K562 (cell line): Measurements from ENCODE around the gene SERP1. TPM values are rescaled to one million over a fixed set of nuclear protein-coding genes. Genes with fewer than 3 reads are reported as not detected.
A peak's percentile ranks its signal among the peaks of the same experiment; 100 is the strongest.

ENCODE experiments used
- ATAC-seq: fragments of 200-7000 bp; cut with Tn5 transposase; 3 replicates; pipeline ENCODE4 v1.9.1; 2020; ENCODE audit warnings: moderate library complexity
- BruUV-seq: library from RNA; stranded (reverse); fragments of 400-500 nt; replicated peaks from 2 replicates; lab custom pipeline; 2021; lab: Mats Ljungman, UMichigan
- CTCF ChIA-PET: fragments of 300-600 bp; formaldehyde crosslinking; extraction: SDS; loops from one replicate; lab custom pipeline; 2021; ENCODE audit warnings: low intra/inter-chr PET ratio; lab: Yijun Ruan, JAX
- POLR2A ChIA-PET: fragments of 300-600, 350-650 bp; sonication (Branson Sonifier 250); formaldehyde crosslinking; extraction: SDS; loops from one replicate; lab custom pipeline; 2021; ENCODE audit warnings: antibody characterized with exemption, inconsistent platforms; lab: Yijun Ruan, JAX
- DNase-seq, 4 experiments: peaks; one replicate each; pipeline versions ENCODE4 v3.0.0 to v3.0.0-alpha.2; 2011 to 2018; ENCODE audit warnings: low spot score in 3 of 4, mixed read lengths in 3 of 4; ENCODE audit errors: extremely low read depth in 1 of 4
- FAIRE-seq: peaks from 2 replicates; lab custom pipeline; 2011; peaks lifted over from hg19 to GRCh38; lab: Jason Lieb, UNC
- H2AFZ ChIP-seq: 2 replicates; pipeline ENCODE4 v1.6.0; 2011; ENCODE audit warnings: low read depth, low read length, control low read depth, inconsistent platforms
- H3K27ac ChIP-seq: fragments of 200-600 bp; 3 replicates; pipeline ENCODE4 v1.8.0; 2011; ENCODE audit warnings: low read depth, mild to moderate bottlenecking, control low read depth, inconsistent platforms, low read length, moderate library complexity, mixed read lengths; ENCODE audit errors: extremely low read depth
- H3K27me3 ChIP-seq, 2 experiments: fragments of 300-600 bp in 1 of 2; 2 replicates in 1 of 2; 3 replicates in 1 of 2; pipeline versions ENCODE4 v1.6.0 to v1.8.0; 2011; ENCODE audit warnings: inconsistent platforms in 2 of 2, low read length in 2 of 2, mild to moderate bottlenecking in 1 of 2, mixed read lengths in 1 of 2, moderate library complexity in 1 of 2; ENCODE audit not compliant: control insufficient read depth in 2 of 2, insufficient read depth in 2 of 2
- H3K36me3 ChIP-seq: fragments of 300-600 bp; 3 replicates; pipeline ENCODE4 v1.8.0; 2011; ENCODE audit warnings: mild to moderate bottlenecking, low read length, inconsistent platforms; ENCODE audit not compliant: control insufficient read depth, insufficient read depth
- H3K4me1 ChIP-seq, 2 experiments: fragments of 200-600 bp in 1 of 2; replicated peaks in 1 of 2; 2 replicates in 1 of 2; 3 replicates in 1 of 2; pipeline versions ENCODE4 v1.5.1 to v1.8.0; 2011; ENCODE audit warnings: inconsistent platforms in 2 of 2, low read length in 2 of 2, mild to moderate bottlenecking in 1 of 2, mixed read lengths in 1 of 2, moderate library complexity in 1 of 2; ENCODE audit not compliant: control insufficient read depth in 2 of 2, insufficient read depth in 2 of 2
- H3K4me2 ChIP-seq: 2 replicates; pipeline ENCODE4 v1.6.1; 2011; ENCODE audit warnings: low read length, control low read depth, inconsistent platforms, mixed read lengths; ENCODE audit not compliant: insufficient read depth
- H3K4me3 ChIP-seq: fragments of 200-600 bp; sonication (generic), shearing (Covaris generic); 2 replicates; pipeline ENCODE4 v1.5.1; 2016; ENCODE audit warnings: control low read depth, inconsistent platforms
- H3K79me2 ChIP-seq: fragments of 200-600 bp; 3 replicates; pipeline ENCODE4 v1.8.0; 2011; ENCODE audit warnings: low read length, inconsistent platforms; ENCODE audit not compliant: control insufficient read depth, insufficient read depth
- H3K9ac ChIP-seq, 2 experiments: 2 replicates each; pipeline versions ENCODE4 v1.6.0 to v1.6.1; 2011; ENCODE audit warnings: low read depth in 2 of 2, low read length in 2 of 2, control low read depth in 1 of 2, inconsistent platforms in 1 of 2, mild to moderate bottlenecking in 1 of 2, mixed read lengths in 1 of 2; ENCODE audit not compliant: insufficient read depth in 1 of 2
- H3K9me1 ChIP-seq: one replicate; pipeline ENCODE4 v1.6.0; 2011; ENCODE audit warnings: inconsistent platforms, mild to moderate bottlenecking, low read length, moderate library complexity; ENCODE audit not compliant: control insufficient read depth, insufficient read depth
- H3K9me3 ChIP-seq: replicated peaks from 2 replicates; pipeline ENCODE4 v1.5.1; 2011; ENCODE audit warnings: low read depth, low read length, inconsistent platforms; ENCODE audit not compliant: control insufficient read depth, insufficient read depth
- H4K20me1 ChIP-seq: replicated peaks from 2 replicates; pipeline ENCODE4 v1.6.1; 2011; ENCODE audit warnings: low read length, inconsistent platforms, mixed read lengths; ENCODE audit not compliant: control insufficient read depth, insufficient read depth
- ATF1 ChIP-seq, 2 experiments: fragments of 450-650 bp in 1 of 2; IDR thresholded peaks; 2 replicates each; pipeline ENCODE4 v1.6.1; 2016; ENCODE audit warnings: missing compliant biosample characterization in 1 of 2, missing genetic modification characterization in 1 of 2
- POLR2AphosphoS2 ChIP-seq: IDR thresholded peaks from 2 replicates; pipeline ENCODE4 v1.6.1; 2012; ENCODE audit warnings: low read length, improper control_type of control experiment
- RBM25 ChIP-seq: fragments of 200-400 bp; formaldehyde crosslinking; IDR thresholded peaks from 2 replicates; pipeline ENCODE4 v1.6.1; 2018; ENCODE audit warnings: low read length, low read depth, moderate library complexity; ENCODE audit not compliant: severe bottlenecking
- ZNF121 ChIP-seq: sonication (generic); formaldehyde crosslinking; conservative IDR thresholded peaks from 2 replicates; pipeline ENCODE4 v1.8.0; 2022; ENCODE audit warnings: missing genetic modification reagents
- WGBS: fragments of 100-300 bp; shearing (Covaris generic); methylation state at CpG from one replicate; pipeline ENCODE4 v1.1.6; 2016; ENCODE audit warnings: low coverage, mixed read lengths; ENCODE audit not compliant: insufficient coverage; ENCODE audit errors: missing lambda C conversion rate; 5-methylcytosine and 5-hydroxymethylcytosine counted together
- in situ Hi-C: fragments of 300-500 bp; cut with MboI; formaldehyde crosslinking; loops from 4 replicates; pipeline ENCODE4 v1.15.0; 2018; ENCODE audit warnings: inconsistent platforms, mixed read lengths
- intact Hi-C: fragments of 100-400 bp; cut with micrococcal nuclease; formaldehyde crosslinking; loops from 2 replicates; pipeline ENCODE4 v1.14.2; 2022
- polyA plus RNA-seq, 8 experiments: library from polyadenylated mRNA; depleted of rRNA in 4 of 8; stranded (reverse) in 5 of 8; unstranded in 3 of 8; fragments of >200 nt; fragmentation: Nextera tagmentation in 2 of 8; fragmentation: Illumina TruSeq in 1 of 8; extraction: Ambion mirVana in 2 of 8; extraction: Trizol in 1 of 8; gene quantifications; 2 replicates each; pipeline versions ENCODE4 v1.2.1 to v1.2.3, GENCODE V29; 2011 to 2014; ENCODE audit warnings: inconsistent platforms in 1 of 8, missing spikeins in 1 of 8
- total RNA-seq, 7 experiments: library from RNA; depleted of rRNA in 6 of 7; stranded (reverse); fragments of >200 nt in 6 of 7; fragmentation: Illumina TruSeq in 2 of 7; extraction: Trizol in 2 of 7; gene quantifications; 2 replicates each; pipeline versions ENCODE4 v1.2.1 to v1.2.3, GENCODE V29; 2011 to 2021; ENCODE audit warnings: low replicate concordance in 1 of 7

SERP1 gene
- total and polyA plus RNA-seq, 9 of the 15 experiments (the other 6 are each of a cell fraction or from before 2014, with no cell fraction given): 38.6 to 443 (median 121) TPM

GRCh38 chr3:150540297-150540696 is 6.0 kb downstream of the SERP1 start:
- ChIA-PET POLR2A (no interaction called here), CTCF (no interaction called here)
- intact Hi-C loops (no loop called here), in situ Hi-C loops (loop anchor here (25.0 kb wide), 1 partner anchor 322 kb away; no protein-coding TSS in a partner anchor)
- Histone ChIP-seq H2AFZ (no peak overlapping the region), H3K4me2 (no peak overlapping the region), H3K27ac (no peak overlapping the region), H3K4me3 (no peak overlapping the region), H3K9ac (no peak overlapping the region), H3K4me1 (no peaks in the 10 kb centered on the region; a peak in 1 of 5 replicates), H3K27me3 (no peaks in the 10 kb centered on the region), H4K20me1 (0 out of 2 replicates have a peak, but pooled peaks cover 1% of the 10 kb centered on the region), H3K9me1 (no peaks in the 10 kb centered on the region), H3K36me3 (peaks cover 40% of the 10 kb centered on the region), H3K9me3 (no peaks in the 10 kb centered on the region), H3K79me2 (peaks cover 25% of the 10 kb centered on the region)
- no TSS peak for BruUV-seq
- ATAC-seq: no peak
- DNase-seq: no peak
- 0 out of 2 replicates have a peak, but pooled peaks have one; percentile 24 for TF ChIP-seq POLR2AphosphoS2
- TF ChIP-seq RBM25: peak; percentile 43
- TF ChIP-seq ZNF121 (CRISPR knock-in tag): peak; percentile 62
- TF ChIP-seq ATF1 (CRISPR knock-in tag; IDR thresholded peaks at IDR 0.05): no peak
- no peak for TF ChIP-seq ATF1 (tag; IDR thresholded peaks at IDR 0.05)
- no peak for FAIRE-seq
- 69% methylated on average over 2 of the region's 2 CpGs for WGBS
